ENCODE data around the gene C2orf15. TPM values are rescaled to one million over a fixed set of nuclear protein-coding genes. Genes with fewer than 3 reads are reported as not detected.

Gene C2orf15
- total and polyA plus RNA-seq, 2 of the 4 experiments (the other 2 are of a cell fraction) = under 0.01 TPM; not detected in 1

- no peak overlapping the region for H3K4ac ChIP-seq (ENCODE audit: low read depth, low read length)
- H3K9me3 ChIP-seq (ENCODE audit: control insufficient read depth, insufficient read depth, low read length) = no peaks in the 10 kb centered on the region
- H2AFZ ChIP-seq (replicated peaks; ENCODE audit: low read length, poor library complexity) = peak overlapping the region; percentile 99
- POLR2A ChIA-PET (ENCODE audit: unreplicated experiment) = no interaction called here
- no peak; the same call in 1 of the 2 replicates for ATAC-seq (ENCODE audit: low read depth)
- H3K27me3 ChIP-seq (ENCODE audit: control insufficient read depth, insufficient read depth, low read length) = peaks cover 2% of the 10 kb centered on the region
- peak overlapping the region; percentile 53; the same call in 1 of the 2 replicates for H3K9ac ChIP-seq (ENCODE audit: low read depth, low read length)
- H2BK20ac ChIP-seq (ENCODE audit: low read depth, low read length) = no peak overlapping the region
- WGBS, 2 experiments (ENCODE audit: extremely low coverage in 2 of 2, insufficient read length in 1 of 2) = no CpG with 5 or more reads among the region's 17 CpGs
- H2AK9ac ChIP-seq (replicated peaks; ENCODE audit: low read depth, low read length, poor library complexity) = no peak overlapping the region
- H4K5ac ChIP-seq (ENCODE audit: low read depth, low read length) = no peak overlapping the region
- peak overlapping the region; percentile 99 for H3K4me2 ChIP-seq (ENCODE audit: low read depth, low read length)
- no peak for TF ChIP-seq RAD21 (IDR thresholded peaks at IDR 0.05; ENCODE audit: low read length)
- no peak for TF ChIP-seq CTCF (conservative IDR thresholded peaks at IDR 0.05; ENCODE audit: low read depth, low read length)
- TF ChIP-seq MXI1 (IDR thresholded peaks at IDR 0.05; ENCODE audit: borderline replicate concordance, low read depth, low read length) = no peak
- TF ChIP-seq BHLHE40 (IDR thresholded peaks at IDR 0.05; ENCODE audit: low read depth, low read length) = no peak
- no peak for TF ChIP-seq NFE2L2 (IDR thresholded peaks at IDR 0.05; ENCODE audit: low read depth, low read length)
- TF ChIP-seq RFX5 (IDR thresholded peaks at IDR 0.05; ENCODE audit: low read depth, low read length) = no peak
- no peak for TF ChIP-seq SMC3 (IDR thresholded peaks at IDR 0.05; ENCODE audit: low read depth, low read length)
- no peak for TF ChIP-seq CEBPB (IDR thresholded peaks at IDR 0.05; ENCODE audit: low read depth, low read length)
- TF ChIP-seq FOS (IDR thresholded peaks at IDR 0.05; ENCODE audit: low read depth, low read length) = no peak
- no peak for TF ChIP-seq MAZ (IDR thresholded peaks at IDR 0.05; ENCODE audit: borderline replicate concordance, low read depth, low read length)
- TF ChIP-seq MAFK (IDR thresholded peaks at IDR 0.05; ENCODE audit: low read depth, low read length) = no peak
- no peak for TF ChIP-seq POLR2A (IDR thresholded peaks at IDR 0.05; ENCODE audit: low read depth, low read length)
- no peak for TF ChIP-seq ELK1 (IDR thresholded peaks at IDR 0.05; ENCODE audit: borderline replicate concordance, low read depth, low read length)
- TF ChIP-seq RCOR1 (IDR thresholded peaks at IDR 0.05; ENCODE audit: insufficient replicate concordance, low read length) = no peak
- TF ChIP-seq USF2 (IDR thresholded peaks at IDR 0.05; ENCODE audit: low read depth, low read length) = no peak
- no peaks in the 10 kb centered on the region for H3K36me3 ChIP-seq (ENCODE audit: control insufficient read depth, insufficient read depth, low read length)
- H3K56ac ChIP-seq (ENCODE audit: extremely low read depth, insufficient read depth, low read length) = no peak overlapping the region
- H3K23ac ChIP-seq (ENCODE audit: low read depth, low read length) = 0 out of 2 replicates have a peak overlapping the region, but pooled peaks have one; percentile 80
- intact Hi-C loops (cut with micrococcal nuclease) (no loop called here), in situ Hi-C loops (cut with MboI; ENCODE audit: low sequenced_read_pairs) (no loop called here), dilution Hi-C loops (cut with HindIII; ENCODE audit: low sequenced_read_pairs, unreplicated experiment) (no loop called here)
- H3K4me1 ChIP-seq (ENCODE audit: control insufficient read depth, insufficient read depth, low read length) = no peaks in the 10 kb centered on the region; the same call in 1 of the 2 replicates
- H4K91ac ChIP-seq (ENCODE audit: insufficient read depth, low read depth, low read length) = no peak overlapping the region
- no peak overlapping the region for H3K27ac ChIP-seq (ENCODE audit: insufficient read depth, low read length)
- H3K4me3 ChIP-seq (ENCODE audit: insufficient read depth, low read depth, low read length) = peak overlapping the region; percentile 94
- no peaks in the 10 kb centered on the region; the same call in 1 of the 2 replicates for H3K9me1 ChIP-seq (ENCODE audit: insufficient read depth, low read length)
- BruUV-seq (replicated peaks) = no TSS peak
- H4K20me1 ChIP-seq (ENCODE audit: insufficient read depth, low read length) = no peaks in the 10 kb centered on the region
- no peaks in the 10 kb centered on the region for H3K79me1 ChIP-seq (ENCODE audit: low read depth in 1 of 2, low read length in 2 of 2)
- no peak overlapping the region for H3K18ac ChIP-seq (ENCODE audit: low read depth, low read length)
- H2BK120ac ChIP-seq (ENCODE audit: low read depth, low read length) = no peak overlapping the region
- CTCF ChIA-PET = interaction anchor here (0.9 kb wide), 2 partner anchors 106 to 491 kb away, joined by 3 read pairs; no protein-coding TSS in a partner anchor
- no peak overlapping the region for H2AK5ac ChIP-seq (ENCODE audit: low read depth, low read length)
- H3K14ac ChIP-seq (replicated peaks; ENCODE audit: low read depth, low read length) = no peak overlapping the region
- H2BK15ac ChIP-seq (ENCODE audit: low read depth, low read length) = no peak overlapping the region
- no peak overlapping the region for H2BK5ac ChIP-seq (ENCODE audit: low read depth, low read length, poor library complexity, severe bottlenecking)
- no peak overlapping the region; a peak in 2 of 4 replicates for H4K8ac ChIP-seq (ENCODE audit: low read depth in 2 of 2, low read length in 2 of 2)
- peak; percentile 3 for DNase-seq
Observed at GRCh38 chr2:99140056-99140859, 1.2 kb upstream of the C2orf15 start.

Data from IMR-90 (cell line).